ENCODE measurements around the gene SH2D2A. TPM values are rescaled to one million over a fixed set of nuclear protein-coding genes. Genes with fewer than 3 reads are reported as not detected.

The SH2D2A gene
- total RNA-seq, 2 experiments from 2014 or later = 2.1 to 5.8 TPM

- Histone ChIP-seq H3K79me2 (ENCODE audit: insufficient read depth, low read depth, low read length) (no peaks in the 10 kb centered on the region), H3K4me3 (ENCODE audit: low read depth, low read length, poor library complexity, severe bottlenecking) (no peak overlapping the region), H3K4me2 (ENCODE audit: low read length) (no peak overlapping the region), H4K20me1 (ENCODE audit: insufficient read depth, low read length) (no peaks in the 10 kb centered on the region), H2AFZ (ENCODE audit: low read length) (no peak overlapping the region), H3K9me3 (ENCODE audit: low read length) (no peaks in the 10 kb centered on the region), H3K36me3 (ENCODE audit: insufficient read depth, low read length) (no peaks in the 10 kb centered on the region), H3K27ac (ENCODE audit: low read depth, low read length, poor library complexity, severe bottlenecking) (no peak overlapping the region), H3K4me1 (ENCODE audit: insufficient read depth, low read length, poor library complexity, severe bottlenecking) (no peaks in the 10 kb centered on the region), H3K9me2 (ENCODE audit: insufficient read depth, low read length) (no peaks in the 10 kb centered on the region)
- POLR2A ChIA-PET = no interaction called here
- TF ChIP-seq, protein P1, sequence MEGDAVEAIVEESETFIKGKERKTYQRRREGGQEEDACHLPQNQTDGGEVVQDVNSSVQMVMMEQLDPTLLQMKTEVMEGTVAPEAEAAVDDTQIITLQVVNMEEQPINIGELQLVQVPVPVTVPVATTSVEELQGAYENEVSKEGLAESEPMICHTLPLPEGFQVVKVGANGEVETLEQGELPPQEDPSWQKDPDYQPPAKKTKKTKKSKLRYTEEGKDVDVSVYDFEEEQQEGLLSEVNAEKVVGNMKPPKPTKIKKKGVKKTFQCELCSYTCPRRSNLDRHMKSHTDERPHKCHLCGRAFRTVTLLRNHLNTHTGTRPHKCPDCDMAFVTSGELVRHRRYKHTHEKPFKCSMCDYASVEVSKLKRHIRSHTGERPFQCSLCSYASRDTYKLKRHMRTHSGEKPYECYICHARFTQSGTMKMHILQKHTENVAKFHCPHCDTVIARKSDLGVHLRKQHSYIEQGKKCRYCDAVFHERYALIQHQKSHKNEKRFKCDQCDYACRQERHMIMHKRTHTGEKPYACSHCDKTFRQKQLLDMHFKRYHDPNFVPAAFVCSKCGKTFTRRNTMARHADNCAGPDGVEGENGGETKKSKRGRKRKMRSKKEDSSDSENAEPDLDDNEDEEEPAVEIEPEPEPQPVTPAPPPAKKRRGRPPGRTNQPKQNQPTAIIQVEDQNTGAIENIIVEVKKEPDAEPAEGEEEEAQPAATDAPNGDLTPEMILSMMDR (conservative IDR thresholded peaks at IDR 0.05; ENCODE audit: low read length) = no peak
- no peak for TF ChIP-seq EZH2phosphoT487 (IDR thresholded peaks at IDR 0.05; ENCODE audit: borderline replicate concordance, low read depth, low read length)
- DNase-seq (ENCODE audit: low spot score) = no peak
- intact Hi-C loops (cut with micrococcal nuclease; ENCODE audit: unreplicated experiment) = no loop called here
- no TSS peak for BruUV-seq (replicated peaks)
- CTCF ChIA-PET (ENCODE audit: unreplicated experiment) = no interaction called here
Measured at GRCh38 chr1:156823210-156823790, 6.7 kb upstream of the SH2D2A start.

DNA sequence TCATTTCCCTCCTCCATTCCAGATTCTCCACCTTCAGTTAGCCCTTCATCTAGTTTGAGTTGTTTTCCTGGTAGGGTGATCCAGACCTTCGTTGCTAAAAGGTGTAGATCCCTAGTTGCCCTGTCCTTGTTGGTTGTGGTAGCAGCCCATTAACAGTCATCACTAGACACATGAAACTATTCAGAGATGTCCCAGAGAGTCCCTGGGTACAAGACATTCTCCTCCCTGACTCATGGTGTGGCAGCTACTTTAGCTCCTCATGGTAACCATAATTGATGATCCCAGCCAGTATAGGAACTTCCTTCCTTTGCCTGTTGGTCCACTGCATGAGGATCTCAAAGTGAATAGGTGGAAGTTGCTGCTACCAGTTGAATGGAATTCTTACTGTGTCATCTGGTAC, 6.0 kb upstream of the SH2D2A start:
- Histone ChIP-seq H3K4me3 (ENCODE audit: low read depth, low read length, poor library complexity, severe bottlenecking) (no peak overlapping the region), H3K36me3 (ENCODE audit: insufficient read depth, low read length) (no peaks in the 10 kb centered on the region), H3K9me3 (ENCODE audit: low read length) (no peaks in the 10 kb centered on the region), H3K4me1 (ENCODE audit: insufficient read depth, low read length, poor library complexity, severe bottlenecking) (no peaks in the 10 kb centered on the region), H3K4me2 (ENCODE audit: low read length) (no peak overlapping the region), H3K27ac (ENCODE audit: low read depth, low read length, poor library complexity, severe bottlenecking) (no peak overlapping the region), H4K20me1 (ENCODE audit: insufficient read depth, low read length) (no peaks in the 10 kb centered on the region), H3K9me2 (ENCODE audit: insufficient read depth, low read length) (no peaks in the 10 kb centered on the region), H2AFZ (ENCODE audit: low read length) (no peak overlapping the region), H3K79me2 (ENCODE audit: insufficient read depth, low read depth, low read length) (no peaks in the 10 kb centered on the region)
- no TSS peak for BruUV-seq (replicated peaks)
- no peak for DNase-seq (ENCODE audit: low spot score)
- CTCF ChIA-PET (ENCODE audit: unreplicated experiment) = interaction anchor here (1.0 kb wide), 1 partner anchor 133 kb away, joined by 3 read pairs; no protein-coding TSS in a partner anchor
- no peak for TF ChIP-seq EZH2phosphoT487 (IDR thresholded peaks at IDR 0.05; ENCODE audit: borderline replicate concordance, low read depth, low read length)
- TF ChIP-seq, protein P1 (conservative IDR thresholded peaks at IDR 0.05; ENCODE audit: low read length) = no peak
- POLR2A ChIA-PET = interaction anchor here (0.6 to 1.1 kb wide), 2 partner anchors 16 to 116 kb away, joined by 3 to 6 read pairs; no protein-coding TSS in a partner anchor
- intact Hi-C loops (cut with micrococcal nuclease; ENCODE audit: unreplicated experiment) = no loop called here

DNA sequence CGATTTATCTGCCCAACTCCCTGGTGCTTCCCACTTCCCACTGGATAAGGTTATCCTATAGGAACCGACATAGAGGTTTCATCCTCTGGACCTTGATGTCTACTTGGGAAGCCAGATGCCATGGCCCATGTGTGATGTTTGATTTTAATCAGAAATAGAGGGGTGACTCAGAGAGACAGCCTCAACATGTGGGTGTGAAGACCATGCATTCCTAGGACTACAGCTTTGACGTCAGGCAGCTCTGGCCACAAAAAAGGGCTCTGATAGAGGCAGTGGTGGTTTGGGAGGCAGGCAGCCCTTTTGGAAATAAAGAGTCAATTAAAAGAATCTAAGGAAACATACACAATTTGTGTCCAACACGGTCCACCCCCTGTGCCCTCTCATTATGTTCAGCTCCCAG, 5.2 kb upstream of the SH2D2A start:
- H3K9me2 ChIP-seq (ENCODE audit: insufficient read depth, low read length) = no peaks in the 10 kb centered on the region
- no peak overlapping the region for H3K4me2 ChIP-seq (ENCODE audit: low read length)
- no peak overlapping the region for H3K27ac ChIP-seq (ENCODE audit: low read depth, low read length, poor library complexity, severe bottlenecking)
- CTCF ChIA-PET (ENCODE audit: unreplicated experiment) = interaction anchor here (0.6 to 1.0 kb wide), 3 partner anchors 9 to 133 kb away, joined by 3 read pairs; no protein-coding TSS in a partner anchor
- H3K4me3 ChIP-seq (ENCODE audit: low read depth, low read length, poor library complexity, severe bottlenecking) = no peak overlapping the region
- POLR2A ChIA-PET = interaction anchor here (0.7 to 1.1 kb wide), 2 partner anchors 17 to 152 kb away, joined by 3 to 6 read pairs; no protein-coding TSS in a partner anchor
- TF ChIP-seq, protein P1 (conservative IDR thresholded peaks at IDR 0.05; ENCODE audit: low read length) = no peak
- no peaks in the 10 kb centered on the region for H3K9me3 ChIP-seq (ENCODE audit: low read length)
- H3K79me2 ChIP-seq (ENCODE audit: insufficient read depth, low read depth, low read length) = no peaks in the 10 kb centered on the region
- no peak overlapping the region for H2AFZ ChIP-seq (ENCODE audit: low read length)
- H3K4me1 ChIP-seq (ENCODE audit: insufficient read depth, low read length, poor library complexity, severe bottlenecking) = peaks cover 5% of the 10 kb centered on the region
- no peaks in the 10 kb centered on the region for H4K20me1 ChIP-seq (ENCODE audit: insufficient read depth, low read length)
- no TSS peak for BruUV-seq (replicated peaks)
- no peaks in the 10 kb centered on the region for H3K36me3 ChIP-seq (ENCODE audit: insufficient read depth, low read length)
- intact Hi-C loops (cut with micrococcal nuclease; ENCODE audit: unreplicated experiment) = no loop called here
- no peak for DNase-seq (ENCODE audit: low spot score)
